ENCODE measurements around the gene FMC1.

DNA sequence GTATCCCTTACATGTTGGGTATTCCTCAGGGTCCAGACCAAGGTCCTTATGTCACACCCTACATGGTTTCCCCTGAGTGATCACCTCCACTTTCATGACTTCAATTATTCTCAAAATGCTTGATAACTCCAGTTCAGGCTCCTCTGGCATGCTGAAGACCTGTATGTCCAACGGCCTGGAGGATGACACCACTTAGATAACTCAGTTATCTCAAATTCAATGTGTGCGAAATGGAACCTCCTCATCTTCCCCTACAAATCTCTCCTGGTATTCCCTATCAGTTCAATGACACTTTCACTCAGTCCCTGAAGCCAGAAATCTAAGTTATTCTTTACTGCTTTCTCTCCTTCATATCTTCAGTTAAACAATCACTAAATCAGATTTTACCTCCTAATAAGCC is 9.9 kb downstream of the FMC1 start:
- TF ChIP-seq, protein P1, sequence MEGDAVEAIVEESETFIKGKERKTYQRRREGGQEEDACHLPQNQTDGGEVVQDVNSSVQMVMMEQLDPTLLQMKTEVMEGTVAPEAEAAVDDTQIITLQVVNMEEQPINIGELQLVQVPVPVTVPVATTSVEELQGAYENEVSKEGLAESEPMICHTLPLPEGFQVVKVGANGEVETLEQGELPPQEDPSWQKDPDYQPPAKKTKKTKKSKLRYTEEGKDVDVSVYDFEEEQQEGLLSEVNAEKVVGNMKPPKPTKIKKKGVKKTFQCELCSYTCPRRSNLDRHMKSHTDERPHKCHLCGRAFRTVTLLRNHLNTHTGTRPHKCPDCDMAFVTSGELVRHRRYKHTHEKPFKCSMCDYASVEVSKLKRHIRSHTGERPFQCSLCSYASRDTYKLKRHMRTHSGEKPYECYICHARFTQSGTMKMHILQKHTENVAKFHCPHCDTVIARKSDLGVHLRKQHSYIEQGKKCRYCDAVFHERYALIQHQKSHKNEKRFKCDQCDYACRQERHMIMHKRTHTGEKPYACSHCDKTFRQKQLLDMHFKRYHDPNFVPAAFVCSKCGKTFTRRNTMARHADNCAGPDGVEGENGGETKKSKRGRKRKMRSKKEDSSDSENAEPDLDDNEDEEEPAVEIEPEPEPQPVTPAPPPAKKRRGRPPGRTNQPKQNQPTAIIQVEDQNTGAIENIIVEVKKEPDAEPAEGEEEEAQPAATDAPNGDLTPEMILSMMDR (optimal IDR thresholded peaks at IDR 0.05 in 1 of 3, IDR thresholded peaks at IDR 0.05 in 1 of 3, conservative IDR thresholded peaks at IDR 0.05 in 1 of 3; ENCODE audit: extremely low read depth in 1 of 3, insufficient read depth in 2 of 3, low read length in 3 of 3): no peak
- no peak for TF ChIP-seq EZH2 (IDR thresholded peaks at IDR 0.05; ENCODE audit: low read length)

Measured in keratinocyte (primary cell).